Gastrocnemius medialis (tissue), 4 donors: ENCODE measurements around the gene ZNF264. TPM values are rescaled to one million over a fixed set of nuclear protein-coding genes. Genes with fewer than 3 reads are reported as not detected.

ENCODE experiments used
- ATAC-seq, 2 donors: fragments of 150-250 bp; one replicate each; pipeline ENCODE4 v1.9.1; 2016
- DNase-seq, 2 donors: peaks; one replicate each; pipeline ENCODE4 v3.0.0-alpha.2; 2019
- H3K27ac ChIP-seq, 4 donors: fragments of 200-600 bp; sonication (generic); 1 replicate in 1 of 4; 2 replicates in 3 of 4; pipeline ENCODE4 v1.5.1; 2016 to 2018; ENCODE audit warnings: mild to moderate bottlenecking in 2 of 4, moderate library complexity in 1 of 4
- H3K27me3 ChIP-seq, 3 donors: fragments of 200-600 bp; sonication (generic) in 2 of 3; 1 replicate in 1 of 3; 2 replicates in 2 of 3; pipeline versions ENCODE4 v1.5.1 to v1.6.0; 2016 to 2019; ENCODE audit warnings: mild to moderate bottlenecking in 1 of 3, moderate library complexity in 1 of 3
- H3K36me3 ChIP-seq, 2 donors: fragments of 200-600 bp; sonication (generic) in 1 of 2; one replicate each; pipeline ENCODE4 v1.5.1; 2017 to 2018
- H3K4me1 ChIP-seq, 2 donors: fragments of 200-600 bp; sonication (generic) in 1 of 2; one replicate each; pipeline ENCODE4 v1.5.1; 2016 to 2017; ENCODE audit warnings: mild to moderate bottlenecking in 2 of 2
- H3K4me3 ChIP-seq, 4 donors: fragments of 200-600 bp; sonication (generic) in 3 of 4; 1 replicate in 1 of 4; 2 replicates in 3 of 4; pipeline ENCODE4 v1.5.1; 2016 to 2019; ENCODE audit warnings: mild to moderate bottlenecking in 2 of 4
- H3K9me3 ChIP-seq, 3 donors: fragments of 200-600 bp; sonication (generic) in 2 of 3; 1 replicate in 1 of 3; 2 replicates in 2 of 3; pipeline ENCODE4 v1.5.1; 2016 to 2019
- POLR2A ChIP-seq, 2 donors: fragments of 450-650 bp; IDR thresholded peaks; one replicate each; pipeline ENCODE4 v1.6.1; 2017; ENCODE audit warnings: antibody characterized with exemption in 2 of 2, mild to moderate bottlenecking in 2 of 2, moderate library complexity in 2 of 2
- in situ Hi-C, 4 donors: fragments of 200-750 bp; cut with MboI; loops; one replicate each; pipeline versions ENCODE4 v1.15.0 to v1.8.0; 2017; ENCODE audit warnings: low sequenced_read_pairs in 4 of 4
- intact Hi-C: fragments of 100-400 bp; cut with DNase I; formaldehyde crosslinking; loops from one replicate; pipeline ENCODE4 v1.15.1; 2023; ENCODE audit warnings: low total_unique reads
- total RNA-seq, 4 donors: library from RNA; depleted of rRNA; stranded (reverse); fragments of >200 nt; gene quantifications; one replicate each; pipeline versions ENCODE4 v1.1.0 to v1.2.3, GENCODE V29; 2016
- TF ChIP-seq, protein P1 (sequence below), 5 experiments: fragments of 450-650 bp in 3 of 5; fragments of 200-600 bp in 2 of 5; sonication (generic) in 2 of 5; IDR thresholded peaks in 4 of 5; conservative IDR thresholded peaks in 1 of 5; 1 replicate in 4 of 5; 2 replicates in 1 of 5; pipeline ENCODE4 v1.5.1; 2016 to 2019; ENCODE audit warnings: antibody characterized with exemption in 5 of 5, mild to moderate bottlenecking in 3 of 5, moderate library complexity in 3 of 5

Gene ZNF264
- total RNA-seq, 4 donors from 2014 or later = 11.3 to 21.8 (median 16.9) TPM

- TF ChIP-seq POLR2A (IDR thresholded peaks at IDR 0.05) = no peak
- TF ChIP-seq, protein P1, sequence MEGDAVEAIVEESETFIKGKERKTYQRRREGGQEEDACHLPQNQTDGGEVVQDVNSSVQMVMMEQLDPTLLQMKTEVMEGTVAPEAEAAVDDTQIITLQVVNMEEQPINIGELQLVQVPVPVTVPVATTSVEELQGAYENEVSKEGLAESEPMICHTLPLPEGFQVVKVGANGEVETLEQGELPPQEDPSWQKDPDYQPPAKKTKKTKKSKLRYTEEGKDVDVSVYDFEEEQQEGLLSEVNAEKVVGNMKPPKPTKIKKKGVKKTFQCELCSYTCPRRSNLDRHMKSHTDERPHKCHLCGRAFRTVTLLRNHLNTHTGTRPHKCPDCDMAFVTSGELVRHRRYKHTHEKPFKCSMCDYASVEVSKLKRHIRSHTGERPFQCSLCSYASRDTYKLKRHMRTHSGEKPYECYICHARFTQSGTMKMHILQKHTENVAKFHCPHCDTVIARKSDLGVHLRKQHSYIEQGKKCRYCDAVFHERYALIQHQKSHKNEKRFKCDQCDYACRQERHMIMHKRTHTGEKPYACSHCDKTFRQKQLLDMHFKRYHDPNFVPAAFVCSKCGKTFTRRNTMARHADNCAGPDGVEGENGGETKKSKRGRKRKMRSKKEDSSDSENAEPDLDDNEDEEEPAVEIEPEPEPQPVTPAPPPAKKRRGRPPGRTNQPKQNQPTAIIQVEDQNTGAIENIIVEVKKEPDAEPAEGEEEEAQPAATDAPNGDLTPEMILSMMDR (IDR thresholded peaks at IDR 0.05 in 4 of 5, conservative IDR thresholded peaks at IDR 0.05 in 1 of 5) = no peak
- Histone ChIP-seq H3K27me3 (no peaks in the 10 kb centered on the region), H3K4me1 (no peaks in the 10 kb centered on the region), H3K4me3 (no peak overlapping the region), H3K9me3 (no peaks in the 10 kb centered on the region), H3K36me3 (peaks cover 8 to 84% of the 10 kb centered on the region in 2 donors), H3K27ac (no peak overlapping the region)
- DNase-seq (no peak), ATAC-seq (no peak)
- intact Hi-C loops = no loop called here
- in situ Hi-C loops = no loop called here
Observed at GRCh38 chr19:57212109-57212508, 20.8 kb downstream of the ZNF264 start.

DNA sequence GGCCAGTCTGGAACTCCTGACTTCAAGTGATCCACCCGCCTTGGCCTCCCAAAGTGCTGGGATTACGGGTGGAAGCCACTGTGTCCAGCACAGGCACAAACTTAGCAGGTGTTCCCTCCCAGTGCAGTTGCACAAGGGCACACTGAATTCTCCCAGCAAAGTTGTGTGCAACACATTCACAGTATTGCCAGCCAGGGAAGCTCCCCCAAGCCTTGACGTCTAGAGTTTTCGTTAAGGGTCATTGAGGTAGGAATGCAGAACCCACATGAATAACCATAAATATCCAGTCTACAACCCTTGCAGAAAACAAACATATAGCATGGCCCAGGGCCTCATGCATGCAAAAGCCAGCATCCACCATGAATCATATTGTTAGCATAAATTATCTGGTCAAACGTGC is 36.2 kb downstream of the ZNF264 start:
- H3K9me3 ChIP-seq = no peaks in the 10 kb centered on the region
- no peak for ATAC-seq
- H3K27me3 ChIP-seq = no peaks in the 10 kb centered on the region
- in situ Hi-C loops (no loop called here), intact Hi-C loops (no loop called here)
- TF ChIP-seq, protein P1 (IDR thresholded peaks at IDR 0.05 in 4 of 5, conservative IDR thresholded peaks at IDR 0.05 in 1 of 5) = no peak
- no peak for TF ChIP-seq POLR2A (IDR thresholded peaks at IDR 0.05)
- no peaks in the 10 kb centered on the region for H3K4me1 ChIP-seq
- H3K36me3 ChIP-seq = no peaks in the 10 kb centered on the region
- no peak for DNase-seq
- H3K27ac ChIP-seq = no peak overlapping the region
- H3K4me3 ChIP-seq = no peak overlapping the region

- Histone ChIP-seq H3K27me3 (no peaks in the 10 kb centered on the region), H3K36me3 (no peaks in the 10 kb centered on the region), H3K4me1 (no peaks in the 10 kb centered on the region), H3K4me3 (no peak overlapping the region), H3K9me3 (no peaks in the 10 kb centered on the region), H3K27ac (no peak overlapping the region)
- in situ Hi-C loops (no loop called here), intact Hi-C loops (no loop called here)
- ATAC-seq (no peak), DNase-seq (no peak)
- TF ChIP-seq, protein P1 (IDR thresholded peaks at IDR 0.05 in 4 of 5, conservative IDR thresholded peaks at IDR 0.05 in 1 of 5) = no peak
- no peak for TF ChIP-seq POLR2A (IDR thresholded peaks at IDR 0.05)
Observed at GRCh38 chr19:57231686-57232085, 40.4 kb downstream of the ZNF264 start.

GRCh38 chr19:57233207-57233606 is 41.9 kb downstream of the ZNF264 start:
- H3K4me1 ChIP-seq = no peaks in the 10 kb centered on the region
- ATAC-seq = no peak
- DNase-seq = no peak
- in situ Hi-C loops (no loop called here), intact Hi-C loops (no loop called here)
- no peaks in the 10 kb centered on the region for H3K27me3 ChIP-seq
- no peak overlapping the region for H3K4me3 ChIP-seq
- H3K9me3 ChIP-seq = no peaks in the 10 kb centered on the region
- TF ChIP-seq, protein P1 (IDR thresholded peaks at IDR 0.05 in 4 of 5, conservative IDR thresholded peaks at IDR 0.05 in 1 of 5) = no peak
- TF ChIP-seq POLR2A (IDR thresholded peaks at IDR 0.05) = no peak
- H3K27ac ChIP-seq = no peak overlapping the region
- no peaks in the 10 kb centered on the region for H3K36me3 ChIP-seq

DNA sequence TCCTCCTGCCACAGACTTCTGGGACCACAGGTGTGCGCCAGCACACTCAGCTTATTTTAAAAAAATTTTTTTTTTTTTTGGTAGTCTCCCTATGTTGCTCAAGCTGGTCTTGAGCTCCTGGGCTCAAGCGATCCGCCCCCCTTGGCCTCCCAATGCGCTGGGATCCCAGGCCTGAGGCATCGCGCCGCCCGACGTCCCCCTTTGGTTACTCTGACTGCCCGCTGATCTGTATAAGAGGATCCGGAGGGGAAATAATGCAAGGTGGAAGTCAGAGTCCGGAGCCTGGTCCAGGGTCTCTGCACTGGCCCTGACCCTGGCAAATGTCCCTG is 48.6 kb downstream of the ZNF264 start:
- ATAC-seq (peak in 1 of 2 donors; percentile 5), DNase-seq (no peak)
- Histone ChIP-seq H3K9me3 (no peaks in the 10 kb centered on the region), H3K27ac (peak overlapping the region; percentile 89 to 97 (median 96)), H3K36me3 (peaks cover 0 to 13% of the 10 kb centered on the region in 2 donors), H3K27me3 (no peaks in the 10 kb centered on the region), H3K4me3 (peak overlapping the region; percentile 93 to 98 (median 97)), H3K4me1 (peaks cover 23% of the 10 kb centered on the region in 2 donors)
- no peak for TF ChIP-seq POLR2A (IDR thresholded peaks at IDR 0.05)
- TF ChIP-seq, protein P1 (IDR thresholded peaks at IDR 0.05 in 4 of 5, conservative IDR thresholded peaks at IDR 0.05 in 1 of 5) = no peak
- in situ Hi-C loops (no loop called here), intact Hi-C loops (loop anchor here (1.0 to 2.0 kb wide), 4 partner anchors 40 to 702 kb away; partner anchors contain the start of genes ZFP28, ZNF264, ZNF460 and ZNF776)
